SU-DHL-6 (cell line): ENCODE measurements around the gene UNC119.

Experiments used
- EZH2phosphoT487 ChIP-seq: fragments of 200-600 bp; sonication (generic), shearing (Covaris generic); conservative IDR thresholded peaks from 2 replicates; pipeline ENCODE4 v1.6.1; 2018; ENCODE audit warnings: mild to moderate bottlenecking, antibody characterized with exemption, low read length, moderate library complexity, mixed read lengths
- TF ChIP-seq, protein P1 (sequence below): fragments of 200-600 bp; sonication (generic); IDR thresholded peaks from one replicate; pipeline ENCODE4 v1.5.1; 2017; ENCODE audit warnings: antibody characterized with exemption, mild to moderate bottlenecking, low read length, moderate library complexity; ENCODE audit not compliant: insufficient read depth, poor library complexity, severe bottlenecking

DNA sequence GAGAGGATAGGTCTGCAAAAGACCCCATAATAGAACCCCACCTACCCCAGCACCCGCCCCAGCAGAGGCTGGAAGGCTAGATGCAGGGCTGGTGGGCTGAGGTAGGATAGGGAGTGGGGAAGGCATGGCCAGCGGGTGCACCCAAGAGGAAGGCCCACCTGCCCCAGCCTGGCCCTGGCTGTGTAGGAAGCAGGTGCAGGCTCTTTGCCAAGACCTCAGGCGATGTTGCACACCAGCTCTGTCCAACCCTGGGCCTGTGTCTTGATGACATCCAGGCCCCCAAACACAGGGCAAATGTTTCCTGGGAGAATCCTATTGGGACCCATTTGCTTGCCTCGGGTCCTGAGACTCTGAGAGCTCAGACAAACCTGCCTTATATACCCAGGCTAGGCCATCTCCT, 12.2 kb downstream of the UNC119 start:
- no peak for TF ChIP-seq EZH2phosphoT487
- TF ChIP-seq, protein P1, sequence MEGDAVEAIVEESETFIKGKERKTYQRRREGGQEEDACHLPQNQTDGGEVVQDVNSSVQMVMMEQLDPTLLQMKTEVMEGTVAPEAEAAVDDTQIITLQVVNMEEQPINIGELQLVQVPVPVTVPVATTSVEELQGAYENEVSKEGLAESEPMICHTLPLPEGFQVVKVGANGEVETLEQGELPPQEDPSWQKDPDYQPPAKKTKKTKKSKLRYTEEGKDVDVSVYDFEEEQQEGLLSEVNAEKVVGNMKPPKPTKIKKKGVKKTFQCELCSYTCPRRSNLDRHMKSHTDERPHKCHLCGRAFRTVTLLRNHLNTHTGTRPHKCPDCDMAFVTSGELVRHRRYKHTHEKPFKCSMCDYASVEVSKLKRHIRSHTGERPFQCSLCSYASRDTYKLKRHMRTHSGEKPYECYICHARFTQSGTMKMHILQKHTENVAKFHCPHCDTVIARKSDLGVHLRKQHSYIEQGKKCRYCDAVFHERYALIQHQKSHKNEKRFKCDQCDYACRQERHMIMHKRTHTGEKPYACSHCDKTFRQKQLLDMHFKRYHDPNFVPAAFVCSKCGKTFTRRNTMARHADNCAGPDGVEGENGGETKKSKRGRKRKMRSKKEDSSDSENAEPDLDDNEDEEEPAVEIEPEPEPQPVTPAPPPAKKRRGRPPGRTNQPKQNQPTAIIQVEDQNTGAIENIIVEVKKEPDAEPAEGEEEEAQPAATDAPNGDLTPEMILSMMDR: no peak
